H1 (cell line): ENCODE results near the gene DDX5. TPM values are rescaled to one million over a fixed set of nuclear protein-coding genes. Genes with fewer than 3 reads are reported as not detected.

Experiments used
- CTCF ChIA-PET: fragments of 300-600 bp; sonication (Branson Sonifier 250); formaldehyde crosslinking; loops from one replicate; lab custom pipeline; 2021; ENCODE audit not compliant: partially characterized antibody; lab: Charles Lee
- POLR2A ChIA-PET: fragments of 300-600 bp; sonication (Branson Sonifier 250); formaldehyde crosslinking; loops from one replicate; lab custom pipeline; 2021; ENCODE audit warnings: inconsistent platforms; ENCODE audit not compliant: partially characterized antibody; lab: Charles Lee
- DNase-seq, 2 experiments: peaks; one replicate each; pipeline versions ENCODE4 v3.0.0 to v3.0.0-alpha.2; 2010 to 2022; ENCODE audit warnings: low spot score in 2 of 2, low read depth in 1 of 2, mixed read lengths in 1 of 2
- FAIRE-seq: peaks from 2 replicates; lab custom pipeline; 2011; peaks lifted over from hg19 to GRCh38; lab: Jason Lieb, UNC
- H2AFZ ChIP-seq: 2 replicates; pipeline ENCODE4 v1.8.1; 2012; ENCODE audit warnings: low read length, inconsistent platforms
- H2AK5ac ChIP-seq: 2 replicates; pipeline ENCODE4 v1.6.1; 2013; ENCODE audit warnings: low read depth, low read length
- H2BK120ac ChIP-seq: replicated peaks from 2 replicates; pipeline ENCODE3; 2013; ENCODE audit warnings: low read depth, low read length, inconsistent platforms
- H2BK12ac ChIP-seq: 2 replicates; pipeline ENCODE4 v1.6.1; 2013; ENCODE audit warnings: low read depth, low read length
- H2BK15ac ChIP-seq: 2 replicates; pipeline ENCODE4 v1.6.1; 2013; ENCODE audit warnings: low read length
- H2BK20ac ChIP-seq: 2 replicates; pipeline ENCODE4 v1.6.1; 2013; ENCODE audit warnings: low read length
- H2BK5ac ChIP-seq: 2 replicates; pipeline ENCODE4 v1.6.1; 2013; ENCODE audit warnings: low read depth, low read length
- H3K14ac ChIP-seq: 2 replicates; pipeline ENCODE4 v1.6.1; 2013; ENCODE audit warnings: inconsistent platforms; ENCODE audit not compliant: insufficient read length
- H3K18ac ChIP-seq: 2 replicates; pipeline ENCODE4 v1.6.1; 2013; ENCODE audit warnings: low read length; ENCODE audit errors: extremely low read depth
- H3K23ac ChIP-seq: 2 replicates; pipeline ENCODE4 v1.6.1; 2013; ENCODE audit warnings: inconsistent platforms; ENCODE audit not compliant: insufficient read length
- H3K23me2 ChIP-seq: 2 replicates; pipeline ENCODE4 v1.6.1; 2013; ENCODE audit warnings: low read depth, low read length
- H3K27ac ChIP-seq: 2 replicates; pipeline ENCODE4 v1.6.1; 2011; ENCODE audit warnings: low read depth, low read length, inconsistent platforms
- H3K27me3 ChIP-seq, 4 experiments: replicated peaks in 1 of 4; 1 replicate in 1 of 4; 2 replicates in 3 of 4; pipeline versions ENCODE4 v1.6.1 to v1.8.1; 2011 to 2013; ENCODE audit warnings: low read length in 3 of 4, mild to moderate bottlenecking in 3 of 4, inconsistent platforms in 2 of 4, mixed read lengths in 2 of 4, moderate library complexity in 1 of 4; ENCODE audit not compliant: control insufficient read depth in 3 of 4, insufficient read depth in 3 of 4; ENCODE audit errors: extremely low read depth in 1 of 4
- H3K36me3 ChIP-seq, 4 experiments: 2 replicates each; pipeline versions ENCODE4 v1.6.1 to v1.8.1; 2011 to 2013; ENCODE audit warnings: mild to moderate bottlenecking in 4 of 4, low read length in 3 of 4, moderate library complexity in 2 of 4, control low read depth in 1 of 4, inconsistent platforms in 1 of 4; ENCODE audit not compliant: insufficient read depth in 4 of 4, control insufficient read depth in 2 of 4
- H3K4ac ChIP-seq: replicated peaks from 2 replicates; pipeline ENCODE3; 2013; ENCODE audit warnings: low read length, low read depth, mixed read lengths, inconsistent platforms; ENCODE audit not compliant: insufficient read length
- H3K4me1 ChIP-seq, 4 experiments: replicated peaks in 1 of 4; 1 replicate in 1 of 4; 2 replicates in 3 of 4; pipeline versions ENCODE4 v1.6.1 to v1.8.1; 2011 to 2013; ENCODE audit warnings: low read length in 3 of 4, inconsistent platforms in 2 of 4, mixed read lengths in 1 of 4; ENCODE audit not compliant: insufficient read depth in 4 of 4, control insufficient read depth in 3 of 4
- H3K4me2 ChIP-seq, 2 experiments: 2 replicates each; pipeline versions ENCODE4 v1.6.1 to v1.8.1; 2011 to 2013; ENCODE audit warnings: low read depth in 2 of 2, low read length in 2 of 2, control low read depth in 1 of 2, inconsistent platforms in 1 of 2, mild to moderate bottlenecking in 1 of 2; ENCODE audit not compliant: insufficient read depth in 1 of 2
- H3K4me3 ChIP-seq, 4 experiments: fragments of 200-600, 300-600 bp in 1 of 4; sonication (generic), shearing (Covaris generic), sonication (Bioruptor Twin) in 1 of 4; 2 replicates each; pipeline versions ENCODE4 v1.5.1 to v1.8.1; 2011 to 2016; ENCODE audit warnings: low read length in 4 of 4, low read depth in 3 of 4, control low read depth in 2 of 4, inconsistent platforms in 2 of 4, mild to moderate bottlenecking in 2 of 4, mixed read lengths in 1 of 4, moderate library complexity in 1 of 4; ENCODE audit not compliant: insufficient read depth in 2 of 4; ENCODE audit errors: extremely low read depth in 1 of 4
- H3K56ac ChIP-seq: replicated peaks from 2 replicates; pipeline ENCODE3; 2013; ENCODE audit warnings: low read depth, mild to moderate bottlenecking, mixed read lengths, low read length, inconsistent platforms; ENCODE audit not compliant: insufficient read length
- H3K79me1 ChIP-seq: 2 replicates; pipeline ENCODE4 v1.6.1; 2013; ENCODE audit warnings: low read depth, low read length, control low read depth
- H3K79me2 ChIP-seq, 2 experiments: 2 replicates each; pipeline versions ENCODE4 v1.6.1 to v1.8.1; 2012 to 2013; ENCODE audit warnings: low read length in 2 of 2, mild to moderate bottlenecking in 2 of 2, inconsistent platforms in 1 of 2; ENCODE audit not compliant: insufficient read depth in 2 of 2, control insufficient read depth in 1 of 2
- H3K9ac ChIP-seq, 4 experiments: replicated peaks in 1 of 4; 1 replicate in 1 of 4; 2 replicates in 3 of 4; pipeline versions ENCODE4 v1.6.1 to v1.8.1; 2011 to 2013; ENCODE audit warnings: low read depth in 3 of 4, low read length in 3 of 4, control low read depth in 2 of 4, mild to moderate bottlenecking in 2 of 4, moderate library complexity in 2 of 4, inconsistent platforms in 1 of 4; ENCODE audit errors: extremely low read depth in 1 of 4
- H3K9me3 ChIP-seq, 2 experiments: 2 replicates each; pipeline versions ENCODE4 v1.6.1 to v1.8.1; 2012 to 2013; ENCODE audit warnings: mild to moderate bottlenecking in 2 of 2, moderate library complexity in 2 of 2, control low read depth in 1 of 2, inconsistent platforms in 1 of 2, low read depth in 1 of 2, low read length in 1 of 2, mixed read lengths in 1 of 2; ENCODE audit not compliant: insufficient read depth in 2 of 2
- H4K20me1 ChIP-seq, 2 experiments: replicated peaks in 1 of 2; 2 replicates each; pipeline versions ENCODE3 to v1.8.1; 2011 to 2013; ENCODE audit warnings: inconsistent platforms in 2 of 2, low read length in 2 of 2, mild to moderate bottlenecking in 1 of 2; ENCODE audit not compliant: insufficient read depth in 2 of 2, control insufficient read depth in 1 of 2
- H4K5ac ChIP-seq: 2 replicates; pipeline ENCODE4 v1.6.1; 2013; ENCODE audit warnings: low read length, low read depth, mixed read lengths, inconsistent platforms; ENCODE audit not compliant: insufficient read length
- H4K8ac ChIP-seq: 2 replicates; pipeline ENCODE4 v1.8.0; 2013; ENCODE audit warnings: mild to moderate bottlenecking, moderate library complexity, low read length, inconsistent platforms; ENCODE audit not compliant: insufficient read depth; ENCODE audit errors: extremely low read depth
- H4K91ac ChIP-seq: replicated peaks from 2 replicates; pipeline ENCODE3; 2013; ENCODE audit warnings: low read length, mixed read lengths, inconsistent platforms; ENCODE audit not compliant: insufficient read length
- CREB1 ChIP-seq: IDR thresholded peaks from 2 replicates; pipeline ENCODE4 v1.6.1; 2012; ENCODE audit warnings: inconsistent platforms
- CTBP2 ChIP-seq: IDR thresholded peaks from 2 replicates; pipeline ENCODE4 v1.7.0; 2011; ENCODE audit warnings: borderline replicate concordance, mild to moderate bottlenecking, moderate library complexity, mixed read lengths, low read length; ENCODE audit not compliant: insufficient read depth, insufficient read length
- FOSL1 ChIP-seq: IDR thresholded peaks from 2 replicates; pipeline ENCODE4 v1.6.1; 2011; ENCODE audit warnings: mild to moderate bottlenecking, low read depth, low read length, moderate library complexity; ENCODE audit not compliant: insufficient read depth
- JUND ChIP-seq: IDR thresholded peaks from 2 replicates; pipeline ENCODE4 v1.6.1; 2011; ENCODE audit warnings: mild to moderate bottlenecking, improper control_type of control experiment, low read length
- NANOG ChIP-seq: IDR thresholded peaks from 2 replicates; pipeline ENCODE4 v1.6.1; 2011; ENCODE audit warnings: low read length, low read depth, mild to moderate bottlenecking, inconsistent platforms; ENCODE audit not compliant: insufficient read depth, poor library complexity, severe bottlenecking
- RFX5 ChIP-seq: IDR thresholded peaks from 2 replicates; pipeline ENCODE4 v1.6.1; 2011; ENCODE audit warnings: low read depth, low read length, improper control_type of control experiment, borderline replicate concordance
- RNF2 ChIP-seq: fragments of 200-900, 300-1000 bp; sonication (generic); IDR thresholded peaks from 2 replicates; pipeline ENCODE4 v1.7.1; 2016; ENCODE audit warnings: borderline replicate concordance, low read depth, mild to moderate bottlenecking, antibody characterized with exemption, low read length; ENCODE audit not compliant: poor library complexity, severe bottlenecking; ENCODE audit errors: missing control alignments
- SIN3A ChIP-seq, 2 experiments: IDR thresholded peaks in 1 of 2; conservative IDR thresholded peaks in 1 of 2; 2 replicates each; pipeline ENCODE4 v1.6.1; 2011 to 2012; ENCODE audit warnings: low read length in 2 of 2, improper control_type of control experiment in 1 of 2, low read depth in 1 of 2, mild to moderate bottlenecking in 1 of 2
- SUZ12 ChIP-seq: fragments of 200-600 bp; sonication (generic); IDR thresholded peaks from 2 replicates; pipeline ENCODE4 v1.6.1; 2012; ENCODE audit warnings: mild to moderate bottlenecking, inconsistent platforms, low read length, moderate library complexity, mixed read lengths
- WGBS, 2 experiments: shearing (Covaris generic) in 1 of 2; methylation state at CpG; one replicate each; pipeline versions ENCODE4 v1.1.6 to v1.1.7; 2013 to 2015; ENCODE audit warnings: low lambda C conversion rate in 2 of 2, mixed read lengths in 2 of 2, inconsistent platforms in 1 of 2, low coverage in 1 of 2, missing lambda C conversion rate in 1 of 2; ENCODE audit not compliant: insufficient replicate concordance in 2 of 2, insufficient coverage in 1 of 2, insufficient read length in 1 of 2; ENCODE audit errors: extremely low coverage in 1 of 2, missing lambda C conversion rate in 1 of 2; 5-methylcytosine and 5-hydroxymethylcytosine counted together
- polyA plus RNA-seq, 7 experiments: library from polyadenylated mRNA; depleted of rRNA in 3 of 7; stranded (reverse) in 5 of 7; unstranded in 2 of 7; fragments of >200 nt in 5 of 7; fragments of 200-250 nt in 2 of 7; gene quantifications; 1 replicate in 5 of 7; 2 replicates in 1 of 7; 4 replicates in 1 of 7; pipeline versions ENCODE4 v1.2.1 to v1.2.3, GENCODE V29; 2011 to 2013; ENCODE audit warnings: missing spikeins in 2 of 7, mixed read lengths in 2 of 7
- total RNA-seq: library from RNA; stranded (reverse); fragmentation: NEBNext Ultra II Directional; extraction: Animal tissue kit (Norgen Biotek cat#: 25700); gene quantifications from 2 replicates; pipeline ENCODE4 v1.2.1, GENCODE V29; 2021
- TF ChIP-seq, protein P1 (sequence below): IDR thresholded peaks from 2 replicates; pipeline ENCODE4 v1.6.1; 2011; ENCODE audit warnings: low read depth, mild to moderate bottlenecking, low read length; ENCODE audit not compliant: insufficient read depth

Gene DDX5
- total and polyA plus RNA-seq, 2 of the 8 experiments (the other 6 are each of a cell fraction or from before 2014, with no cell fraction given) = 572 to 591 TPM

DNA sequence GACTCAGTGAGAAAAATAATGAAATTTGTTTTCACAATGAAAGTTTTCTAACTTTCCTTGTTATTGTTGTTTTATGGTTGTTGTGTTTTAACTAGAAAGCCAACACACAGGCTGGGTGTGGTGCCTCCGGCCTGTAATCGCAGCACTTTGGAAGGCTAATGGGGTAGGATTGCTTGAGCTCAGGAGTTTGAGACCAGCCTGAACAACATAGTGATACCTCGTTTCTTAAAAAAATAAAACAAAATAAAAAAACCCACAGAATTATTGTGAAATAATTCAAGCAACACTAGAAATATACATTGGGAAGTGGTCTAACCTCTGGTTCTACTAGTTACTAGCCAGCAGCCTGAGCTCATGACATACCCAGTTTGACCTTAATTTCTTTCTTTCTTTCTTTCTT lies 56.5 kb downstream of the DDX5 start:
- H3K27ac ChIP-seq = no peak overlapping the region
- H3K79me2 ChIP-seq = no peaks in the 10 kb centered on the region
- H3K23ac ChIP-seq = no peak overlapping the region
- TF ChIP-seq NANOG (no peak), RNF2 (no peak), FOSL1 (no peak), CREB1 (no peak), RFX5 (no peak), SUZ12 (no peak), CTBP2 (no peak), SIN3A (conservative IDR thresholded peaks at IDR 0.05 in 1 of 2, IDR thresholded peaks at IDR 0.05 in 1 of 2; ENCODE audit: low read depth in 1 of 2, low read length in 2 of 2) (no peak), JUND (no peak)
- TF ChIP-seq, protein P1, sequence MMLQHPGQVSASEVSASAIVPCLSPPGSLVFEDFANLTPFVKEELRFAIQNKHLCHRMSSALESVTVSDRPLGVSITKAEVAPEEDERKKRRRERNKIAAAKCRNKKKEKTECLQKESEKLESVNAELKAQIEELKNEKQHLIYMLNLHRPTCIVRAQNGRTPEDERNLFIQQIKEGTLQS = no peak
- no peak overlapping the region for H2BK20ac ChIP-seq
- POLR2A ChIA-PET = interaction anchor here (0.7 to 1.3 kb wide), 2 partner anchors 56 to 303 kb away, joined by 4 to 5 read pairs; no protein-coding TSS in a partner anchor
- H3K79me1 ChIP-seq = no peaks in the 10 kb centered on the region
- H2AFZ ChIP-seq = no peak overlapping the region
- H2BK5ac ChIP-seq = no peak overlapping the region
- H3K18ac ChIP-seq = no peak overlapping the region
- no peak overlapping the region for H4K5ac ChIP-seq
- H3K4me1 ChIP-seq = no peaks in the 10 kb centered on the region
- H3K9me3 ChIP-seq = no peaks in the 10 kb centered on the region
- CTCF ChIA-PET = no interaction called here
- H4K8ac ChIP-seq = no peak overlapping the region
- no peak overlapping the region for H4K91ac ChIP-seq
- DNase-seq = no peak
- H3K23me2 ChIP-seq = no peaks in the 10 kb centered on the region
- no peak overlapping the region for H3K4me2 ChIP-seq
- no peaks in the 10 kb centered on the region for H3K27me3 ChIP-seq
- no peaks in the 10 kb centered on the region for H4K20me1 ChIP-seq
- no peak for FAIRE-seq
- no peaks in the 10 kb centered on the region for H3K36me3 ChIP-seq
- no peak overlapping the region for H2BK12ac ChIP-seq
- no peak overlapping the region for H3K56ac ChIP-seq
- 95% methylated on average over 3 of the region's 3 CpGs; no CpG with 5 or more reads in 1 of the 2 experiments for WGBS, 2 experiments
- H2BK120ac ChIP-seq = no peak overlapping the region
- H2BK15ac ChIP-seq = no peak overlapping the region
- H2AK5ac ChIP-seq = no peak overlapping the region
- H3K4me3 ChIP-seq = no peak overlapping the region
- H3K9ac ChIP-seq = no peak overlapping the region
- no peak overlapping the region for H3K4ac ChIP-seq
- no peak overlapping the region for H3K14ac ChIP-seq
